ENCODE data around the gene DYRK3. TPM values are rescaled to one million over a fixed set of nuclear protein-coding genes. Genes with fewer than 3 reads are reported as not detected.

Gene DYRK3
- total and polyA plus RNA-seq, 2 of the 13 experiments (the other 11 are each of a cell fraction or from before 2014, with no cell fraction given): 0.48 to 2.8 TPM

DNA sequence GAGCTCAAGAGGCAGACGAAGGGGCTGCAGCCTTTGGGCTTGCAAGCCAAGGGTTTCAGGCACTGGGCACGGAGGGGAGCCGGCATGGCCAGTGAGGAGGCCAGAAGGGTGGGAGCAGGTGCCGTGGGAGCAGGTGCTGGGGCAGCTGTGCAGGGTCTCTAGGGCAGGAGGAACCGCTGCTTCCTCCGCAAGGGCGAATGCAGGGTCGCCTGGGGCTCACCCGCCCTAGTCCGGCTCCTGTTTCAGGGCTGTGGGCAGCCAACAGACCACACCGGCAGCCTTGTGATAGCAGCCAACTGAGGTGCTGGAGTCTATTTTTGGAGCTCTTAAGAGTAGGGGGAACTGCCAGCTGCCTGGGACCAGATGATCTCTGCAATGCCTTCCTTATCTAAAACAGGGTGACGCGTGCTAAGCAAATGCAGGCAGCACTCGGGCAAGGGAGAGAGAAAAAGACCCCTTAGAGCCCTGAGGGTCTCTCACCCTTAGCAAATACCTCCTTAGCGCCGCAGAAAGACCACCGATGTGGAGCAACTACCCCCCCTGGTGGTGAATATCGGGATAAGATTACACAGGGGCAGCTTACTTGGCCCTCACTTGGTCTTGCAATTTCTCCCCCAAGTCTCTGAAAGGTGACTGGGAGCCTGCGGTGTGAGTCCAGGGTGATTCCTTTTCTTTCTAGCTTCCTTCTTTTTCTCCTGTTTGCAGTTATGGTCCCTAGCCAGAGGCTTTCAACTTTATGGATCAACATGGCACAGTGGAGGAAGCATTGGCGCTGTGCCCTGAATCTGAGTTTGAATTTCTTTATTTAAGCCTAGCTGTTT lies 28.7 kb downstream of the DYRK3 start:
- in situ Hi-C loops (cut with HindIII; ENCODE audit: extremely low pct_ligation_motif_present, low pct_unique_long_range_greater_than_20kb): no loop called here
- ChIA-PET POLR2A (interaction anchor here (1.8 kb wide), 1 partner anchor 29 kb away, joined by 14 read pairs; the partner anchor contains the start of gene DYRK3), CTCF (ENCODE audit: low intra/inter-chr PET ratio, low total read pairs) (interaction anchor here (0.5 to 3.7 kb wide), 6 partner anchors 29 to 174 kb away, joined by 3 to 33 read pairs (median 10); partner anchors contain the start of gene DYRK3)
- H3K4me3 ChIP-seq (replicated peaks in 1 of 3; ENCODE audit: insufficient read depth in 1 of 3, low read depth in 2 of 3, low read length in 3 of 3): no peak overlapping the region
- no peak overlapping the region for H2AFZ ChIP-seq (ENCODE audit: low read length)
- no peak overlapping the region for H3K9ac ChIP-seq (ENCODE audit: insufficient read depth, low read depth, low read length)
- no peaks in the 10 kb centered on the region for H3K36me3 ChIP-seq (replicated peaks in 1 of 2; ENCODE audit: control insufficient read depth in 1 of 2, insufficient read depth in 2 of 2, low read length in 2 of 2)
- intact Hi-C loops (cut with micrococcal nuclease; ENCODE audit: unreplicated experiment): loop anchor here (1.0 to 2.0 kb wide), 3 partner anchors 30 to 174 kb away; no protein-coding TSS in a partner anchor
- DNase-seq (ENCODE audit: low spot score) (peak; percentile 43), ATAC-seq (peak; percentile 83), FAIRE-seq (peak; percentile 52)
- H3K27ac ChIP-seq (ENCODE audit: extremely low read length, insufficient read depth, low read length): no peak overlapping the region
- WGBS (ENCODE audit: low lambda C conversion rate): 11% methylated on average over 11 of the region's 20 CpGs
- H3K79me2 ChIP-seq (ENCODE audit: insufficient read depth, low read length): no peaks in the 10 kb centered on the region
- H3K9me3 ChIP-seq (ENCODE audit: low read length): no peaks in the 10 kb centered on the region
- no peak overlapping the region; the same call in 1 of the 2 replicates for H3K4me2 ChIP-seq (ENCODE audit: low read depth, low read length)
- H4K20me1 ChIP-seq (ENCODE audit: insufficient read depth, low read length): no peaks in the 10 kb centered on the region
- no TSS peak for BruUV-seq (replicated peaks)
- H3K4me1 ChIP-seq (ENCODE audit: insufficient read depth, low read length): peaks cover 7% of the 10 kb centered on the region
- H3K27me3 ChIP-seq (ENCODE audit: control insufficient read depth in 1 of 2, insufficient read depth in 2 of 2, low read length in 2 of 2): peaks cover 2 to 29% of the 10 kb centered on the region in 2 experiments
- TF ChIP-seq SOX6 (IDR thresholded peaks at IDR 0.05) (no peak), SOX6 (CRISPR knock-in tag; IDR thresholded peaks at IDR 0.05) (0 out of 2 replicates have a peak, but pooled peaks have one; percentile 22), ZNF546 (CRISPR knock-in tag; conservative IDR thresholded peaks at IDR 0.05) (no peak), ZBTB7B (CRISPR knock-in tag; IDR thresholded peaks at IDR 0.05) (0 out of 2 replicates have a peak, but pooled peaks have one; percentile 63), HCFC1 (IDR thresholded peaks at IDR 0.05; ENCODE audit: low read depth, low read length) (no peak), NFE2 (CRISPR knock-in tag; IDR thresholded peaks at IDR 0.05) (no peak), NRL (CRISPR knock-in tag; IDR thresholded peaks at IDR 0.05; ENCODE audit: borderline replicate concordance) (no peak), STAG1 (CRISPR knock-in tag; IDR thresholded peaks at IDR 0.05) (peak; percentile 81), ZNF563 (CRISPR knock-in tag; IDR thresholded peaks at IDR 0.05) (no peak), ZNF235 (CRISPR knock-in tag; IDR thresholded peaks at IDR 0.05; ENCODE audit: borderline replicate concordance) (peak; percentile 32; the same call in 1 of the 2 replicates), FOXA3 (CRISPR knock-in tag; IDR thresholded peaks at IDR 0.05) (no peak), ZSCAN20 (CRISPR knock-in tag; IDR thresholded peaks at IDR 0.05; ENCODE audit: borderline replicate concordance) (no peak), KDM5B (CRISPR knock-in tag; IDR thresholded peaks at IDR 0.05; ENCODE audit: borderline replicate concordance) (0 out of 2 replicates have a peak, but pooled peaks have one; percentile 45), ZNF83 (CRISPR knock-in tag; IDR thresholded peaks at IDR 0.05; ENCODE audit: borderline replicate concordance) (no peak), USF2 (IDR thresholded peaks at IDR 0.05; ENCODE audit: low read depth, low read length) (no peak), USF2 (CRISPR knock-in tag; IDR thresholded peaks at IDR 0.05; ENCODE audit: borderline replicate concordance) (0 out of 2 replicates have a peak, but pooled peaks have one; percentile 25), NKX3-1 (CRISPR knock-in tag; IDR thresholded peaks at IDR 0.05) (no peak), MYPOP (CRISPR knock-in tag; IDR thresholded peaks at IDR 0.05) (0 out of 2 replicates have a peak, but pooled peaks have one; percentile 29)
- TF ChIP-seq, protein P1, sequence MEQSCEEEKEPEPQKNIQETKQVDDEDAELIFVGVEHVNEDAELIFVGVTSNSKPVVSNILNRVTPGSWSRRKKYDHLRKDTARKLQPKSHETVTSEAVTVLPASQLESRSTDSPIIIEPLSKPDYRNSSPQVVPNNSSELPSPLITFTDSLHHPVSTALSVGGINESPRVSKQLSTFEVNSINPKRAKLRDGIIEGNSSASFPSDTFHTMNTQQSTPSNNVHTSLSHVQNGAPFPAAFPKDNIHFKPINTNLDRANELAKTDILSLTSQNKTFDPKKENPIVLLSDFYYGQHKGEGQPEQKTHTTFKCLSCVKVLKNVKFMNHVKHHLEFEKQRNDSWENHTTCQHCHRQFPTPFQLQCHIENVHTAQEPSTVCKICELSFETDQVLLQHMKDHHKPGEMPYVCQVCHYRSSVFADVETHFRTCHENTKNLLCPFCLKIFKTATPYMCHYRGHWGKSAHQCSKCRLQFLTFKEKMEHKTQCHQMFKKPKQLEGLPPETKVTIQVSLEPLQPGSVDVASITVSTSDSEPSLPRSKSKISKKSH (CRISPR knock-in tag; IDR thresholded peaks at IDR 0.05; ENCODE audit: borderline replicate concordance): no peak
